Stomach smooth muscle (tissue), 2 donors: ENCODE results near the gene AMER1.

Experiments
- H3K27ac ChIP-seq: one replicate; pipeline ENCODE4 v1.7.0; 2013; ENCODE audit warnings: mild to moderate bottlenecking, low read length, inconsistent platforms
- H3K27me3 ChIP-seq, 2 donors: one replicate each; pipeline ENCODE4 v1.7.0; 2013; ENCODE audit warnings: low read length in 2 of 2; ENCODE audit not compliant: insufficient read depth in 2 of 2, control insufficient read depth in 1 of 2
- H3K36me3 ChIP-seq, 2 donors: one replicate each; pipeline ENCODE4 v1.7.0; 2013; ENCODE audit warnings: low read length in 2 of 2; ENCODE audit not compliant: control insufficient read depth in 2 of 2, insufficient read depth in 2 of 2
- H3K4me1 ChIP-seq: one replicate; pipeline ENCODE4 v1.7.0; 2013; ENCODE audit warnings: low read length; ENCODE audit not compliant: control insufficient read depth, insufficient read depth
- H3K4me3 ChIP-seq, 2 donors: one replicate each; pipeline ENCODE4 v1.7.0; 2013; ENCODE audit warnings: low read length in 2 of 2
- H3K9ac ChIP-seq, 2 donors: one replicate each; pipeline ENCODE4 v1.7.0; 2013; ENCODE audit warnings: low read length in 2 of 2, mild to moderate bottlenecking in 1 of 2
- H3K9me3 ChIP-seq, 2 donors: one replicate each; pipeline ENCODE4 v1.7.0; 2013; ENCODE audit warnings: low read length in 2 of 2; ENCODE audit not compliant: control insufficient read depth in 2 of 2
- donor health status: healthy.
- donor health status: Pancreatic carcinoma.

Gene AMER1

GRCh38 chrX:64184396-64184795 lies 21.1 kb downstream of the AMER1 start:
- peaks cover 0 to 7% of the 10 kb centered on the region in 2 donors for H3K27me3 ChIP-seq
- H3K4me3 ChIP-seq = no peak overlapping the region
- H3K36me3 ChIP-seq = no peaks in the 10 kb centered on the region
- H3K27ac ChIP-seq = no peak overlapping the region
- H3K4me1 ChIP-seq = no peaks in the 10 kb centered on the region
- no peak overlapping the region for H3K9ac ChIP-seq
- no peaks in the 10 kb centered on the region for H3K9me3 ChIP-seq

- H3K9ac ChIP-seq = no peak overlapping the region
- no peaks in the 10 kb centered on the region for H3K4me1 ChIP-seq
- no peaks in the 10 kb centered on the region for H3K36me3 ChIP-seq
- H3K27me3 ChIP-seq = peaks cover 0 to 7% of the 10 kb centered on the region in 2 donors
- H3K27ac ChIP-seq = no peak overlapping the region
- no peaks in the 10 kb centered on the region for H3K9me3 ChIP-seq
- no peak overlapping the region for H3K4me3 ChIP-seq
Observed at GRCh38 chrX:64182208-64182607, 23.3 kb downstream of the AMER1 start.

GRCh38 chrX:64176876-64177275 lies 28.6 kb downstream of the AMER1 start:
- Histone ChIP-seq H3K9me3 (no peaks in the 10 kb centered on the region), H3K4me1 (no peaks in the 10 kb centered on the region), H3K27ac (no peak overlapping the region), H3K27me3 (peaks cover 0 to 5% of the 10 kb centered on the region in 2 donors), H3K36me3 (no peaks in the 10 kb centered on the region), H3K4me3 (no peak overlapping the region), H3K9ac (no peak overlapping the region)

- no peaks in the 10 kb centered on the region for H3K9me3 ChIP-seq
- H3K27me3 ChIP-seq = peaks cover 0 to 3% of the 10 kb centered on the region in 2 donors
- no peaks in the 10 kb centered on the region for H3K4me1 ChIP-seq
- H3K9ac ChIP-seq = no peak overlapping the region
- H3K27ac ChIP-seq = no peak overlapping the region
- no peak overlapping the region for H3K4me3 ChIP-seq
- H3K36me3 ChIP-seq = no peaks in the 10 kb centered on the region
Observed at GRCh38 chrX:64169988-64170387, 35.5 kb downstream of the AMER1 start.

- H3K36me3 ChIP-seq = no peaks in the 10 kb centered on the region
- H3K27ac ChIP-seq = no peak overlapping the region
- H3K4me1 ChIP-seq = no peaks in the 10 kb centered on the region
- H3K9ac ChIP-seq = no peak overlapping the region
- no peak overlapping the region for H3K4me3 ChIP-seq
- no peaks in the 10 kb centered on the region for H3K9me3 ChIP-seq
- peaks cover 0 to 4% of the 10 kb centered on the region in 2 donors for H3K27me3 ChIP-seq
Observed at GRCh38 chrX:64152857-64153256, 52.7 kb downstream of the AMER1 start.

GRCh38 chrX:64151911-64152310 lies 53.6 kb downstream of the AMER1 start:
- no peak overlapping the region for H3K27ac ChIP-seq
- H3K9me3 ChIP-seq = no peaks in the 10 kb centered on the region
- no peaks in the 10 kb centered on the region for H3K36me3 ChIP-seq
- H3K4me1 ChIP-seq = no peaks in the 10 kb centered on the region
- no peak overlapping the region for H3K9ac ChIP-seq
- peaks cover 0 to 4% of the 10 kb centered on the region in 2 donors for H3K27me3 ChIP-seq
- no peak overlapping the region for H3K4me3 ChIP-seq

- Histone ChIP-seq H3K9ac (no peak overlapping the region), H3K27ac (no peak overlapping the region), H3K4me3 (no peak overlapping the region), H3K9me3 (no peaks in the 10 kb centered on the region), H3K36me3 (no peaks in the 10 kb centered on the region), H3K27me3 (peaks cover 0 to 4% of the 10 kb centered on the region in 2 donors), H3K4me1 (no peaks in the 10 kb centered on the region)
Observed at GRCh38 chrX:64150775-64151174, 54.7 kb downstream of the AMER1 start.
